Neural progenitor cell (in vitro differentiated cells): ENCODE data around the gene PMFBP1. TPM values are rescaled to one million over a fixed set of nuclear protein-coding genes. Genes with fewer than 3 reads are reported as not detected.
A peak's percentile ranks its signal among the peaks of the same experiment; 100 is the strongest.

Experiments used
- DNase-seq: peaks from one replicate; pipeline ENCODE4 v3.0.0-alpha.2; 2016; ENCODE audit warnings: low spot score
- H2AFZ ChIP-seq: fragments of 200-600 bp; sonication (generic); replicated peaks from 2 replicates; pipeline ENCODE4 v1.6.1; 2016; ENCODE audit warnings: antibody characterized with exemption
- H3F3A ChIP-seq: fragments of 200-600 bp; sonication (generic); 2 replicates; pipeline ENCODE4 v1.6.1; 2016; ENCODE audit warnings: antibody characterized with exemption, low read depth
- H3K27ac ChIP-seq: fragments of 200-600 bp; sonication (generic); 2 replicates; pipeline ENCODE4 v1.5.1; 2016; ENCODE audit warnings: mild to moderate bottlenecking
- H3K27me3 ChIP-seq: fragments of 200-600 bp; sonication (generic); 2 replicates; pipeline ENCODE4 v1.6.1; 2016; ENCODE audit warnings: mild to moderate bottlenecking, moderate library complexity
- H3K36me3 ChIP-seq: fragments of 200-600 bp; sonication (generic); 2 replicates; pipeline ENCODE4 v1.5.1; 2016
- H3K4me1 ChIP-seq: fragments of 200-600 bp; sonication (generic); 2 replicates; pipeline ENCODE4 v1.6.1; 2016; ENCODE audit warnings: mixed run types
- H3K4me2 ChIP-seq: fragments of 200-600 bp; sonication (generic); 2 replicates; pipeline ENCODE4 v1.6.1; 2016
- H3K4me3 ChIP-seq: fragments of 200-600 bp; sonication (generic); 2 replicates; pipeline ENCODE4 v1.5.1; 2016
- H3K79me2 ChIP-seq: fragments of 200-600 bp; sonication (generic); 2 replicates; pipeline ENCODE4 v1.6.1; 2016; ENCODE audit warnings: low read depth
- H3K9ac ChIP-seq: fragments of 200-600 bp; sonication (generic); 2 replicates; pipeline ENCODE4 v1.6.1; 2016
- H3K9me3 ChIP-seq: fragments of 200-600 bp; sonication (generic); 2 replicates; pipeline ENCODE4 v1.5.1; 2016; ENCODE audit warnings: low read depth
- H4K20me1 ChIP-seq: fragments of 200-600 bp; sonication (generic); 2 replicates; pipeline ENCODE4 v1.6.1; 2016; ENCODE audit warnings: low read depth
- H3K27ac Mint-ChIP-seq: 3 replicates; pipeline ENCODE4 v1.8.0; 2021; ENCODE audit warnings: mixed read lengths
- H3K27me3 Mint-ChIP-seq: 2 replicates; pipeline ENCODE4 v1.8.0; 2022; ENCODE audit warnings: low read depth, mild to moderate bottlenecking, inconsistent platforms, moderate library complexity, mixed read lengths; ENCODE audit not compliant: insufficient read depth
- H3K36me3 Mint-ChIP-seq: 3 replicates; pipeline ENCODE4 v1.8.0; 2021; ENCODE audit warnings: mixed read lengths
- H3K4me1 Mint-ChIP-seq: 3 replicates; pipeline ENCODE4 v1.8.0; 2021; ENCODE audit warnings: mixed read lengths
- H3K4me3 Mint-ChIP-seq: 3 replicates; pipeline ENCODE4 v1.8.0; 2021; ENCODE audit warnings: mild to moderate bottlenecking, moderate library complexity, mixed read lengths
- H3K9me3 Mint-ChIP-seq: 3 replicates; pipeline ENCODE4 v1.8.0; 2020; ENCODE audit warnings: mixed read lengths
- CTCF ChIP-seq: fragments of 200-600 bp; sonication (generic); IDR thresholded peaks from 2 replicates; pipeline ENCODE4 v1.5.1; 2017; ENCODE audit warnings: antibody characterized with exemption, mild to moderate bottlenecking
- EZH2 ChIP-seq: fragments of 200-600 bp; sonication (generic); IDR thresholded peaks from 2 replicates; pipeline ENCODE4 v1.6.1; 2017; ENCODE audit warnings: antibody characterized with exemption, mild to moderate bottlenecking, moderate library complexity
- EZH2phosphoT487 ChIP-seq: fragments of 200-600 bp; sonication (generic); IDR thresholded peaks from 2 replicates; pipeline ENCODE4 v1.6.1; 2017; ENCODE audit warnings: antibody characterized with exemption
- total RNA-seq: library from RNA; depleted of rRNA; stranded (reverse); fragments of >200 nt; gene quantifications from 2 replicates; pipeline ENCODE4 v1.2.3, GENCODE V29; 2015; ENCODE audit warnings: low replicate concordance

The PMFBP1 gene
- total RNA-seq, 1 donor from 2014 or later, result 12.8 TPM

GRCh38 chr16:72098936-72099335, 73.0 kb downstream of the PMFBP1 start:
- Mint-ChIP-seq H3K4me1 (peaks cover 9% of the 10 kb centered on the region), H3K27me3 (no peaks in the 10 kb centered on the region), H3K9me3 (no peaks in the 10 kb centered on the region), H3K27ac (no peak overlapping the region), H3K4me3 (no peak overlapping the region), H3K36me3 (peaks cover 29% of the 10 kb centered on the region)
- H3K4me3 ChIP-seq, result no peak overlapping the region
- H3K27me3 ChIP-seq, result no peaks in the 10 kb centered on the region
- H3K79me2 ChIP-seq, result peaks cover 30% of the 10 kb centered on the region
- H3K4me1 ChIP-seq, result peaks cover 6% of the 10 kb centered on the region
- no peaks in the 10 kb centered on the region for H3F3A ChIP-seq
- H2AFZ ChIP-seq, result no peak overlapping the region
- H3K9ac ChIP-seq, result no peak overlapping the region
- peaks cover 3% of the 10 kb centered on the region for H3K36me3 ChIP-seq
- H4K20me1 ChIP-seq, result peaks cover 4% of the 10 kb centered on the region
- no peak overlapping the region for H3K4me2 ChIP-seq
- DNase-seq, result peak; percentile 8
- TF ChIP-seq EZH2phosphoT487 (no peak), CTCF (no peak), EZH2 (no peak)
- H3K27ac ChIP-seq, result no peak overlapping the region
- H3K9me3 ChIP-seq, result no peaks in the 10 kb centered on the region

GRCh38 chr16:72094266-72094610, 77.7 kb downstream of the PMFBP1 start:
- peaks cover 55% of the 10 kb centered on the region for H3K79me2 ChIP-seq

GRCh38 chr16:72093448-72094265, 78.3 kb downstream of the PMFBP1 start, which contains the start of the genes DHX38 and TXNL4B:
TSS of gene DHX38 (plus strand) at chr16:72093847. CDS start at chr16:72096158, 2,311 bp downstream.
TSS of gene TXNL4B (minus strand) at chr16:72093620. CDS start at chr16:72090749, 2,871 bp downstream.
- Histone ChIP-seq H3K27ac (peak within 1 kb of the TSS; percentile 72), H3K36me3 (no peaks in the 10 kb centered on the region), H4K20me1 (no peaks in the 10 kb centered on the region), H3K9me3 (no peaks in the 10 kb centered on the region), H3F3A (peaks cover 10% of the 10 kb centered on the region), H3K4me2 (peak within 1 kb of the TSS; percentile 94), H3K9ac (peak within 1 kb of the TSS; percentile 91), H3K4me1 (peaks cover 11% of the 10 kb centered on the region), H3K4me3 (peak within 1 kb of the TSS; percentile 75), H3K79me2 (peaks cover 55% of the 10 kb centered on the region), H3K27me3 (no peaks in the 10 kb centered on the region), H2AFZ (peak within 1 kb of the TSS; percentile 69)
- H3K9me3 Mint-ChIP-seq, result no peaks in the 10 kb centered on the region
- peak; percentile 99 for DNase-seq
- H3K27me3 Mint-ChIP-seq, result no peaks in the 10 kb centered on the region
- peak within 1 kb of the TSS; percentile 99 for H3K4me3 Mint-ChIP-seq
- H3K4me1 Mint-ChIP-seq, result peaks cover 19% of the 10 kb centered on the region
- TF ChIP-seq EZH2phosphoT487, result no peak
- no peak for TF ChIP-seq CTCF
- no peak for TF ChIP-seq EZH2
- H3K36me3 Mint-ChIP-seq, result peaks cover 19% of the 10 kb centered on the region
- H3K27ac Mint-ChIP-seq, result peak within 1 kb of the TSS; percentile 84

More at GRCh38 chr16:72094266-72094610, 77.7 kb downstream of the PMFBP1 start:
- Mint-ChIP-seq H3K27ac (peak overlapping the region; percentile 70), H3K27me3 (no peaks in the 10 kb centered on the region), H3K9me3 (no peaks in the 10 kb centered on the region), H3K4me1 (peaks cover 19% of the 10 kb centered on the region), H3K4me3 (peak overlapping the region; percentile 99), H3K36me3 (peaks cover 20% of the 10 kb centered on the region)
- peak; percentile 62 for DNase-seq
- Histone ChIP-seq H3K27ac (no peak overlapping the region), H3K36me3 (no peaks in the 10 kb centered on the region), H3K4me3 (peak overlapping the region; percentile 75), H3K27me3 (no peaks in the 10 kb centered on the region), H2AFZ (peak overlapping the region; percentile 45), H3K9me3 (no peaks in the 10 kb centered on the region), H3K9ac (peak overlapping the region; percentile 91), H4K20me1 (no peaks in the 10 kb centered on the region), H3F3A (peaks cover 10% of the 10 kb centered on the region), H3K4me1 (peaks cover 11% of the 10 kb centered on the region), H3K4me2 (peak overlapping the region; percentile 87)
- no peak for TF ChIP-seq EZH2phosphoT487
- TF ChIP-seq CTCF, result no peak
- no peak for TF ChIP-seq EZH2
